ENCODE results near the gene SPIN2B.

Gene SPIN2B

GRCh38 chrX:57070185-57070984 is 51.0 kb downstream of the SPIN2B start:
- DNase-seq (ENCODE audit: low read depth, low spot score), result no peak
